Gastroesophageal sphincter (tissue), 4 donors: ENCODE results near the gene CFAP210. TPM values are rescaled to one million over a fixed set of nuclear protein-coding genes. Genes with fewer than 3 reads are reported as not detected.

Source experiments
- ATAC-seq: fragments of 150-250 bp; one replicate; pipeline ENCODE4 v1.9.1; 2016; ENCODE audit warnings: mild to moderate bottlenecking, moderate library complexity
- H3K27ac ChIP-seq, 4 donors: fragments of 200-600 bp; sonication (generic) in 3 of 4; 1 replicate in 3 of 4; 2 replicates in 1 of 4; pipeline ENCODE4 v1.5.1; 2016 to 2019
- H3K27me3 ChIP-seq: fragments of 200-600 bp; sonication (generic); one replicate; pipeline ENCODE4 v1.5.1; 2019
- H3K36me3 ChIP-seq, 2 donors: fragments of 200-600 bp; sonication (generic); one replicate each; pipeline ENCODE4 v1.5.1; 2019; ENCODE audit warnings: control low read depth in 1 of 2
- H3K4me1 ChIP-seq, 3 donors: fragments of 200-600 bp; sonication (generic); 1 replicate in 2 of 3; 2 replicates in 1 of 3; pipeline ENCODE4 v1.5.1; 2016 to 2019; ENCODE audit warnings: control low read depth in 2 of 3
- H3K4me3 ChIP-seq, 2 donors: fragments of 200-600 bp; sonication (generic); one replicate each; pipeline ENCODE4 v1.5.1; 2019; ENCODE audit warnings: mild to moderate bottlenecking in 1 of 2, moderate library complexity in 1 of 2
- H3K9me3 ChIP-seq, 3 donors: fragments of 200-600 bp; sonication (generic); one replicate each; pipeline ENCODE4 v1.5.1; 2017 to 2019; ENCODE audit warnings: control low read depth in 2 of 3
- CTCF ChIP-seq, 4 experiments: fragments of 200-600 bp in 2 of 4; fragments of 450-650 bp in 2 of 4; sonication (generic) in 1 of 4; IDR thresholded peaks; one replicate each; pipeline ENCODE4 v1.5.1; 2017 to 2019; ENCODE audit warnings: antibody characterized with exemption in 4 of 4, mild to moderate bottlenecking in 2 of 4, moderate library complexity in 2 of 4
- EP300 ChIP-seq: sonication (generic); formaldehyde crosslinking; IDR thresholded peaks from one replicate; pipeline ENCODE4 v1.6.1; 2017; ENCODE audit warnings: antibody characterized with exemption, mild to moderate bottlenecking
- POLR2A ChIP-seq, 2 donors: fragments of 450-650 bp; IDR thresholded peaks; one replicate each; pipeline ENCODE4 v1.6.1; 2017; ENCODE audit warnings: antibody characterized with exemption in 2 of 2, mild to moderate bottlenecking in 2 of 2, moderate library complexity in 1 of 2
- POLR2AphosphoS5 ChIP-seq: sonication (generic); formaldehyde crosslinking; IDR thresholded peaks from one replicate; pipeline ENCODE4 v1.6.1; 2017; ENCODE audit warnings: antibody characterized with exemption
- WGBS, 2 donors: methylation state at CpG; one replicate each; pipeline ENCODE4 v1.1.5; 2018; ENCODE audit warnings: low coverage in 1 of 2; 5-methylcytosine and 5-hydroxymethylcytosine counted together
- total RNA-seq, 4 donors: library from RNA; depleted of rRNA; stranded (reverse); fragments of >200 nt; gene quantifications; one replicate each; pipeline ENCODE4 v1.1.0, GENCODE V29; 2016

CFAP210 gene
- total RNA-seq, 4 donors from 2014 or later: not detected

GRCh38 chr2:169649278-169649677, 44.9 kb downstream of the CFAP210 start:
- WGBS, 2 donors: 70 to 71% methylated on average over 1 of the region's 1 CpG
- no peaks in the 10 kb centered on the region for H3K36me3 ChIP-seq
- TF ChIP-seq CTCF (IDR thresholded peaks at IDR 0.05) (no peak), POLR2AphosphoS5 (no peak), POLR2A (IDR thresholded peaks at IDR 0.05) (no peak)
- no peak overlapping the region for H3K4me3 ChIP-seq
- H3K4me1 ChIP-seq: no peaks in the 10 kb centered on the region
- ATAC-seq: no peak
- H3K9me3 ChIP-seq: no peaks in the 10 kb centered on the region
- H3K27me3 ChIP-seq: peaks cover 11% of the 10 kb centered on the region
- no peak overlapping the region for H3K27ac ChIP-seq

GRCh38 chr2:169647496-169647895, 46.7 kb downstream of the CFAP210 start:
- Histone ChIP-seq H3K9me3 (no peaks in the 10 kb centered on the region), H3K36me3 (no peaks in the 10 kb centered on the region), H3K4me1 (no peaks in the 10 kb centered on the region), H3K27me3 (peaks cover 4% of the 10 kb centered on the region), H3K27ac (no peak overlapping the region), H3K4me3 (no peak overlapping the region)
- no peak for TF ChIP-seq POLR2AphosphoS5
- no peak for TF ChIP-seq CTCF (IDR thresholded peaks at IDR 0.05)
- no peak for TF ChIP-seq POLR2A (IDR thresholded peaks at IDR 0.05)
- no peak for TF ChIP-seq EP300
- no peak for ATAC-seq
- 94 to 95% methylated on average over 2 of the region's 2 CpGs for WGBS, 2 donors

- TF ChIP-seq POLR2A (IDR thresholded peaks at IDR 0.05): no peak
- TF ChIP-seq CTCF (IDR thresholded peaks at IDR 0.05): no peak
- no peak for TF ChIP-seq EP300
- TF ChIP-seq POLR2AphosphoS5: no peak
- H3K36me3 ChIP-seq: no peaks in the 10 kb centered on the region
- no peak overlapping the region for H3K4me3 ChIP-seq
- WGBS, 2 donors: 43 to 49% methylated on average over 3 of the region's 3 CpGs
- H3K27ac ChIP-seq: no peak overlapping the region
- H3K4me1 ChIP-seq: peaks cover 0 to 12% (median 0%) of the 10 kb centered on the region in 3 donors
- no peaks in the 10 kb centered on the region for H3K27me3 ChIP-seq
- ATAC-seq: no peak
- no peaks in the 10 kb centered on the region for H3K9me3 ChIP-seq
Measured at GRCh38 chr2:169644173-169644572, 50.0 kb downstream of the CFAP210 start.

GRCh38 chr2:169641464-169641863, 52.7 kb downstream of the CFAP210 start:
- Histone ChIP-seq H3K9me3 (no peaks in the 10 kb centered on the region), H3K27me3 (no peaks in the 10 kb centered on the region), H3K36me3 (peaks cover 0 to 18% of the 10 kb centered on the region in 2 donors), H3K4me3 (no peak overlapping the region), H3K27ac (no peak overlapping the region), H3K4me1 (peaks cover 0 to 12% (median 0%) of the 10 kb centered on the region in 3 donors)
- TF ChIP-seq POLR2A (IDR thresholded peaks at IDR 0.05): no peak
- no peak for TF ChIP-seq POLR2AphosphoS5
- no peak for TF ChIP-seq CTCF (IDR thresholded peaks at IDR 0.05)
- no peak for TF ChIP-seq EP300
- no peak for ATAC-seq
- WGBS, 2 donors: 34 to 41% methylated on average over 2 of the region's 2 CpGs

GRCh38 chr2:169640104-169640503, 54.1 kb downstream of the CFAP210 start:
- H3K27ac ChIP-seq: no peak overlapping the region
- no peak overlapping the region for H3K4me3 ChIP-seq
- H3K9me3 ChIP-seq: no peaks in the 10 kb centered on the region
- no peak for ATAC-seq
- 91 to 98% methylated on average over 2 of the region's 2 CpGs for WGBS, 2 donors
- peaks cover 0 to 12% (median 0%) of the 10 kb centered on the region in 3 donors for H3K4me1 ChIP-seq
- no peak for TF ChIP-seq EP300
- no peak for TF ChIP-seq POLR2AphosphoS5
- no peak for TF ChIP-seq CTCF (IDR thresholded peaks at IDR 0.05)
- no peak for TF ChIP-seq POLR2A (IDR thresholded peaks at IDR 0.05)
- H3K36me3 ChIP-seq: peaks cover 0 to 32% of the 10 kb centered on the region in 2 donors
- no peaks in the 10 kb centered on the region for H3K27me3 ChIP-seq
